DMS79 (cell line): Measurements from ENCODE around the gene SYT10.
"Not testable (repeated sequence)": the region's sequence is repeated elsewhere in the genome, so short reads cannot be mapped to it uniquely, and the experiment has no call there.

Source experiments
- DNase-seq: peaks from one replicate; lab custom pipeline; 2025; lab: John Stamatoyannopoulos, UW

Gene SYT10

DNA sequence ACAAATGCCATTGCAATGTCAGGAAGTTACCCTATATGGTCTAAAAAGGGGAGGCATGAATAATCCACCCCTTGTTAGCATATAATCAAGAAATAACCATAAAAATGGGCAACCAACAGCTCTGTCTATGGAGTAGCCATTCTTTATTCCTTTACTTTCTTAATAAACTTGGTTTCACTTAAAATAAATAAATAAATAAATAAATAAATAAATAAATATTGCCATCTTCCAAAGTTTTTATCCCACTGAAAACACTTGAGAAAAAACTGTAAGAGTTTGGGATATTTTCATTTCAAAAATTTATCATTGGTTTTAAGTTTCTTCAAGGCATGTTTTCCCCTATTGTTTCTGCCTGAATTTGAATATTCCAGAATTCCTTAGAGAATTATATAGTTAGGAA is 89.8 kb downstream of the SYT10 start:
- DNase-seq = no peak

DNA sequence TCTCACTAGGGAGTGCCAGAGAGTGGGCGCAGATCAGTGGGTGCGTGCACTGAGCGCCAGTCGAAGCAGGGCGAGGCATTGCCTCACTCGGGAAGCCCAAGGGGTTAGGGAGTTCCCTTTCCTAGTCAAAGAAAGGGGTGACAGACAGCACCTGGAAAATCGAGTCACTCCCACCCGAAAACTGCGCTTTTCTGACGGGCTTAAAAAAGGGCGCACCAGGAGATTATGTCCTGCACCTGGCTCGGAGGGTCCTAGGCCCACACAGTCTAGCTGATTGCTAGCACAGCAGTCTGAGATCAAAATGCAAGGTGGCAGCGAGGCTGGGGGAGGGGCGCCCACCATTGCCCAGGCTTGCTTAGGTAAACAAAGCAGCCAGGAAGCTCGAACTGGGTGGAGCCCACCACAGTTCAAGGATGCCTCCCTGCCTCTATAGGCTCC is 107.6 kb downstream of the SYT10 start:
- DNase-seq = not testable (repeated sequence)

DNA sequence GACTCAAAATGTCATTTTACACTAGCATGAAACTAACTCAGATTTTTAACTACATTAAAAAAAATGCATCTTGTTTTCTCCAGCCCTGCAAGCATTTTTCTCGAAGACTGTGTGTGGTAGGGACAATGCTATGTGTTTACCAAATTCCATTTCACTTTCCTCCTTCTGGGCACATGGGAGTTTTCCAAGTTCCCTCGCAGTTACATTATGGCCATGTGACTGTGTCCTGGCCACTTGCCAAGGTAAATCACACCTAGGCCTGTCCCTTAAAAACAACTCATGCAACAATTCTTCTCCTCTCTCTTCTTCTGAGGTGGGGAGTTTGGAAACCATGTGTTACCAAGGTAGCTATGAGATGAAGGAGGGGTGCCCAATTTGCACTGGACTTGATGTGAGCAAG is 108.7 kb downstream of the SYT10 start:
- DNase-seq = no peak
